ENCODE data around the gene ASIC1. TPM values are rescaled to one million over a fixed set of nuclear protein-coding genes. Genes with fewer than 3 reads are reported as not detected.

The ASIC1 gene
- total RNA-seq, 1 donor from 2014 or later: not detected

DNA sequence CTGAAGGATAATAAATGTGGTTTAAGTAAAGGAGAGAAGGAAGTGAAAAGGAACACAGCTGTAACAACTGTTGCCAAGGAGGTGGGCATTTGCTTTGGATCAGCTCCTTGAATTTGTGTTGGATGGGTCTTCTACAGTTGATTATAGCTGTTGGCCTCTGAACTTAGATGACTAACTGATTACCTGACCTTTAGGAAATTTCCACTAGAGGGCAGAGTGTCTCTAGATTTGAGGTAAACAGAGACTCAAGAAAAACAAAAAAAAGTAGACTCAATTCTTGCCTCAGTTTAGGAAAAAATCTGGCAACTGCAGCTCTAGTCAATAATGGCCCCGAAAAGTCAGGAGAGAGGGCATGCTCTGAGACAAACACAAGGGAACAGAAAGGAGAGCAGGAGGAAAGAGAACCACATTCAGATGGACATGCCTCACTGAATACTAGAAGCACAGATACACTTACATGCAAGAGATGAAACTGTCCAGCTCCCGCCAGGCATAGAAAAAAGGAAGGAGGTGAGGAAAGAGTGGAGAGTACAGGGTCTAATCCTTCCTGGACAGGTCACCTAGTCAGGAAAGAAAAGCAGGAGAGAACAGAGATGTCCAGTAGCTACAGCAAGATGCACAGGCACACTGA is 75.2 kb downstream of the ASIC1 start:
- intact Hi-C loops (cut with DNase I): loop anchor here (5.0 kb wide), 1 partner anchor 35 kb away; the partner anchor contains the start of gene CERS5
- H3K9me3 ChIP-seq: no peaks in the 10 kb centered on the region
- peak overlapping the region; percentile 48 to 53 for H3K27ac ChIP-seq
- no peaks in the 10 kb centered on the region for H3K27me3 ChIP-seq
- H3K4me3 ChIP-seq: no peak overlapping the region
- TF ChIP-seq, protein P1, sequence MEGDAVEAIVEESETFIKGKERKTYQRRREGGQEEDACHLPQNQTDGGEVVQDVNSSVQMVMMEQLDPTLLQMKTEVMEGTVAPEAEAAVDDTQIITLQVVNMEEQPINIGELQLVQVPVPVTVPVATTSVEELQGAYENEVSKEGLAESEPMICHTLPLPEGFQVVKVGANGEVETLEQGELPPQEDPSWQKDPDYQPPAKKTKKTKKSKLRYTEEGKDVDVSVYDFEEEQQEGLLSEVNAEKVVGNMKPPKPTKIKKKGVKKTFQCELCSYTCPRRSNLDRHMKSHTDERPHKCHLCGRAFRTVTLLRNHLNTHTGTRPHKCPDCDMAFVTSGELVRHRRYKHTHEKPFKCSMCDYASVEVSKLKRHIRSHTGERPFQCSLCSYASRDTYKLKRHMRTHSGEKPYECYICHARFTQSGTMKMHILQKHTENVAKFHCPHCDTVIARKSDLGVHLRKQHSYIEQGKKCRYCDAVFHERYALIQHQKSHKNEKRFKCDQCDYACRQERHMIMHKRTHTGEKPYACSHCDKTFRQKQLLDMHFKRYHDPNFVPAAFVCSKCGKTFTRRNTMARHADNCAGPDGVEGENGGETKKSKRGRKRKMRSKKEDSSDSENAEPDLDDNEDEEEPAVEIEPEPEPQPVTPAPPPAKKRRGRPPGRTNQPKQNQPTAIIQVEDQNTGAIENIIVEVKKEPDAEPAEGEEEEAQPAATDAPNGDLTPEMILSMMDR (IDR thresholded peaks at IDR 0.05): no peak
- peaks cover 42 to 81% of the 10 kb centered on the region in 2 donors for H3K36me3 ChIP-seq
- DNase-seq (ENCODE audit: low spot score in 2 of 2): no peak
- H3K4me1 ChIP-seq: peaks cover 7 to 8% of the 10 kb centered on the region in 2 donors

Other genes starting within 250 kb of the ASIC1 start
- 33.4 TPM for gene NCKAP5L, start 229.2 kb upstream of the ASIC1 start, total RNA-seq
- 2.6 TPM for gene BCDIN3D, start 214.5 kb upstream of the ASIC1 start, total RNA-seq
- gene FAIM2, start 153.7 kb upstream of the ASIC1 start, total RNA-seq: 0.75 TPM
- gene AQP2, start 106.9 kb upstream of the ASIC1 start, total RNA-seq: not detected
- not detected for gene AQP5, start 95.7 kb upstream of the ASIC1 start, total RNA-seq
- not detected for gene AQP6, start 84.6 kb upstream of the ASIC1 start, total RNA-seq
- 5.1 TPM for gene RACGAP1, start 32.1 kb upstream of the ASIC1 start, total RNA-seq
- gene SMARCD1, start 27.7 kb downstream of the ASIC1 start, total RNA-seq: 277 TPM
- 12.2 TPM for gene GPD1, start 46.4 kb downstream of the ASIC1 start, total RNA-seq
- gene COX14, start 54.6 kb downstream of the ASIC1 start, total RNA-seq: 19.8 TPM
- 29.7 TPM for gene CERS5, start 109.8 kb downstream of the ASIC1 start, total RNA-seq
- gene LIMA1, start 225.9 kb downstream of the ASIC1 start, total RNA-seq: 79.4 TPM

All from ascending aorta (tissue), 2 donors.